SU-DHL-6 (cell line): ENCODE data around the gene CEBPG.

Experiments used
- H2AFZ ChIP-seq: fragments of 200-600 bp; sonication (generic); 2 replicates; pipeline ENCODE4 v1.6.1; 2014; ENCODE audit warnings: low read depth, mild to moderate bottlenecking, moderate library complexity, mixed read lengths, antibody characterized with exemption, low read length; ENCODE audit not compliant: severe bottlenecking
- H3F3A ChIP-seq: fragments of 200-600 bp; shearing (Covaris generic); 2 replicates; pipeline ENCODE4 v1.6.0; 2016; ENCODE audit warnings: antibody characterized with exemption, mild to moderate bottlenecking; ENCODE audit not compliant: insufficient read depth
- H3K27ac ChIP-seq: fragments of 200-600 bp; sonication (generic); 2 replicates; pipeline ENCODE4 v1.5.1; 2016; ENCODE audit warnings: low read depth, mild to moderate bottlenecking, low read length, moderate library complexity, mixed read lengths
- H3K27me3 ChIP-seq: fragments of 200-600 bp; sonication (generic), shearing (Covaris generic); 2 replicates; pipeline ENCODE4 v1.6.0; 2014; ENCODE audit warnings: mild to moderate bottlenecking, low read length
- H3K36me3 ChIP-seq: fragments of 200-600 bp; sonication (generic); 2 replicates; pipeline ENCODE4 v1.6.1; 2014; ENCODE audit warnings: mild to moderate bottlenecking, low read length, mixed read lengths
- H3K4me2 ChIP-seq: fragments of 300-600, 200-600 bp; shearing (Covaris generic), sonication (generic); 2 replicates; pipeline ENCODE4 v1.6.0; 2014; ENCODE audit warnings: low read length, low read depth, mild to moderate bottlenecking; ENCODE audit not compliant: poor library complexity, severe bottlenecking
- H3K4me3 ChIP-seq: fragments of 200-600 bp; sonication (generic); 2 replicates; pipeline ENCODE4 v1.5.1; 2014; ENCODE audit warnings: antibody characterized with exemption, low read length, mild to moderate bottlenecking, mixed read lengths; ENCODE audit not compliant: insufficient read depth, poor library complexity, severe bottlenecking
- H3K79me2 ChIP-seq: fragments of 200-600 bp; sonication (generic); 2 replicates; pipeline ENCODE4 v1.6.1; 2014; ENCODE audit warnings: mild to moderate bottlenecking, low read length, moderate library complexity; ENCODE audit not compliant: insufficient read depth
- H3K9ac ChIP-seq: fragments of 200-600 bp; sonication (generic); 2 replicates; pipeline ENCODE4 v1.7.0; 2014; ENCODE audit warnings: mild to moderate bottlenecking, low read length
- H3K9me2 ChIP-seq: fragments of 200-600 bp; sonication (generic); replicated peaks from 2 replicates; pipeline ENCODE4 v1.6.1; 2014; ENCODE audit warnings: low read length; ENCODE audit not compliant: insufficient read depth
- H3K9me3 ChIP-seq: fragments of 200-600 bp; sonication (generic); 2 replicates; pipeline ENCODE4 v1.6.1; 2014; ENCODE audit warnings: low read length, mixed read lengths; ENCODE audit not compliant: insufficient read depth
- H4K20me1 ChIP-seq: fragments of 200-600 bp; sonication (generic); 2 replicates; pipeline ENCODE4 v1.6.1; 2014; ENCODE audit warnings: low read depth, mild to moderate bottlenecking, antibody characterized with exemption, low read length, moderate library complexity, mixed read lengths
- CTCF ChIP-seq: fragments of 200-600 bp; sonication (generic); IDR thresholded peaks from one replicate; pipeline ENCODE4 v1.5.1; 2017; ENCODE audit warnings: antibody characterized with exemption, mild to moderate bottlenecking, low read length, moderate library complexity; ENCODE audit not compliant: insufficient read depth, poor library complexity, severe bottlenecking
- EZH2phosphoT487 ChIP-seq: fragments of 200-600 bp; sonication (generic), shearing (Covaris generic); conservative IDR thresholded peaks from 2 replicates; pipeline ENCODE4 v1.6.1; 2018; ENCODE audit warnings: mild to moderate bottlenecking, antibody characterized with exemption, low read length, moderate library complexity, mixed read lengths

CEBPG gene

DNA sequence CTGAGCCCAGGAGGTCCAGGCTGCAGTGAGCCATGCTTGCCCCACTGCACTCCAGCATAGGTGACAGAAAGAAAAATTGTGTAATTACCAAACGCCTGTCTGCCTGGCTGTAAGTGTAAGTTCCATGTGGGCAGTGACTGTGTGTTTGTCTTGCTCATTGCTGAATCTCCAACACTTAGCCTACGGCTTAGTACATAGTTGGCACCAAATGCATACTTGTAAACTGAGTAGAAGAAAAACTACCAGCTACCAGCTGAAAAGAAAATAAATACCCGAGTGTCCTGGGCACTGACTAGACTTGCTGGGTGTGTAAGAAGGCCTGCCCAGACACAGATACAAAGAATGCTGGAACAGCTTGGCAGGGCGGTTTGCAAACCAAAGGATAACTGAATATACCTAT lies 2.7 kb upstream of the CEBPG start:
- Histone ChIP-seq H3K4me3 (no peak overlapping the region), H3K27ac (no peak overlapping the region), H4K20me1 (peaks cover 10% of the 10 kb centered on the region; the same call in 1 of the 2 replicates), H3K4me2 (no peak overlapping the region), H3K9me3 (no peaks in the 10 kb centered on the region), H3K9ac (no peak overlapping the region), H2AFZ (no peak overlapping the region), H3K27me3 (no peaks in the 10 kb centered on the region), H3F3A (peaks cover 5% of the 10 kb centered on the region; the same call in 1 of the 2 replicates), H3K36me3 (no peaks in the 10 kb centered on the region), H3K79me2 (peaks cover 18% of the 10 kb centered on the region), H3K9me2 (no peaks in the 10 kb centered on the region)
- TF ChIP-seq EZH2phosphoT487 = no peak
- TF ChIP-seq CTCF = no peak

GRCh38 chr19:33374236-33374714 lies 766 bp downstream of the CEBPG start:
- Histone ChIP-seq H3K27ac (peak overlapping the region; percentile 76), H3K9ac (peak overlapping the region; percentile 67), H4K20me1 (peaks cover 19% of the 10 kb centered on the region; the same call in 1 of the 2 replicates), H3F3A (peaks cover 5% of the 10 kb centered on the region; the same call in 1 of the 2 replicates), H3K79me2 (peaks cover 53% of the 10 kb centered on the region), H2AFZ (no peak overlapping the region), H3K36me3 (no peaks in the 10 kb centered on the region), H3K4me3 (peak overlapping the region; percentile 85), H3K9me3 (no peaks in the 10 kb centered on the region), H3K27me3 (no peaks in the 10 kb centered on the region), H3K9me2 (no peaks in the 10 kb centered on the region), H3K4me2 (peak overlapping the region; percentile 66)
- TF ChIP-seq EZH2phosphoT487 = no peak
- TF ChIP-seq CTCF = no peak

DNA sequence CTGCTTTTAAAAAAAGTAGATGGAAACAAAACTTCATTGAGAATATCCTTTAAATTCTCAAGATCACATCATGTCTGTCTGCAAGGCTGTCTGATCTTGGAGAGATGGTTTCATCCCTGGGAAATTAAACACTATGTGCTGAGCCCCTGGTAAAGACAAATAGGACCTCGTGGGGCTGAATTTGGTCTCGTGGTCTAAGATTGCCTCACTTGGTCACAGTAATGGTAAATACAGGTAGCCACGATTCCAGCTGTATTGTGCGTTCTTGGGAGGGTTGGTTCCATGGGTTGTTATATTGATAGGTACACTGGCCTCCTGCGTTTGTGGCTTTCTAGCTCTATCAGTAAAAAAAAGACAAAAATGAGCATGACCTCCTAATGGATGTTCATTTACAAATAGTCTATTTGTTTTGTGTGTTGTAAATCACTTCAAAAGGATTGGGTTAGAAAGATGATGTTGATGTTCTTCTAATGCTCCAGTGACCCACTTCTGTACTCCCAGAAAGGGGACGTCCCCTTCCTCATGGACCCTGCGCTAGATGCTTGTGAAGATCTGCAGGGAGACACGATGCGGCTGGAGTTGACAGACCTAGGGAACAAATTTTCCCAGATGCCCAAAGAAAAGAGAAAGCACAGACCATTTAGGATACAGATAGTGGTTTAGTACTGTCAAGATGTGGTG lies 1.8 kb downstream of the CEBPG start:
- Histone ChIP-seq H3K9me3 (no peaks in the 10 kb centered on the region), H3K9ac (peak overlapping the region; percentile 67), H3K9me2 (no peaks in the 10 kb centered on the region), H2AFZ (no peak overlapping the region), H3K4me2 (peak overlapping the region; percentile 66), H3K27ac (no peak overlapping the region), H3K36me3 (peaks cover 5% of the 10 kb centered on the region; the same call in 1 of the 2 replicates), H3F3A (peaks cover 5% of the 10 kb centered on the region; the same call in 1 of the 2 replicates), H4K20me1 (peaks cover 24% of the 10 kb centered on the region; the same call in 1 of the 2 replicates), H3K4me3 (peak overlapping the region; percentile 85), H3K27me3 (no peaks in the 10 kb centered on the region), H3K79me2 (peaks cover 63% of the 10 kb centered on the region)
- no peak for TF ChIP-seq CTCF
- TF ChIP-seq EZH2phosphoT487 = no peak
